ENCODE results near the gene PABPN1. TPM values are rescaled to one million over a fixed set of nuclear protein-coding genes. Genes with fewer than 3 reads are reported as not detected.

PABPN1 gene
- total RNA-seq, 2 experiments from 2014 or later, result 167 to 314 TPM

- Histone ChIP-seq H4K20me1 (ENCODE audit: insufficient read depth, low read length) (no peaks in the 10 kb centered on the region), H2AFZ (ENCODE audit: low read length) (no peak overlapping the region), H3K4me2 (ENCODE audit: low read length) (no peak overlapping the region), H3K36me3 (ENCODE audit: insufficient read depth, low read length) (peaks cover 34% of the 10 kb centered on the region), H3K4me1 (ENCODE audit: insufficient read depth, low read length, poor library complexity, severe bottlenecking) (peaks cover 27% of the 10 kb centered on the region), H3K27ac (ENCODE audit: low read depth, low read length, poor library complexity, severe bottlenecking) (no peak overlapping the region), H3K9me2 (ENCODE audit: insufficient read depth, low read length) (no peaks in the 10 kb centered on the region), H3K4me3 (ENCODE audit: low read depth, low read length, poor library complexity, severe bottlenecking) (no peak overlapping the region), H3K79me2 (ENCODE audit: insufficient read depth, low read depth, low read length) (peaks cover 10% of the 10 kb centered on the region; the same call in 1 of the 2 replicates), H3K9me3 (ENCODE audit: low read length) (no peaks in the 10 kb centered on the region)
- DNase-seq (ENCODE audit: low spot score), result no peak
- ChIA-PET CTCF (ENCODE audit: unreplicated experiment) (no interaction called here), POLR2A (interaction anchor here (1.4 kb wide), 1 partner anchor 24 kb away, joined by 4 read pairs; the partner anchor contains the start of gene PABPN1)
- no TSS peak for BruUV-seq (replicated peaks)
- TF ChIP-seq EZH2phosphoT487 (IDR thresholded peaks at IDR 0.05; ENCODE audit: borderline replicate concordance, low read depth, low read length), result no peak
- no peak for TF ChIP-seq CTCF (conservative IDR thresholded peaks at IDR 0.05; ENCODE audit: low read length)
- intact Hi-C loops (cut with micrococcal nuclease; ENCODE audit: unreplicated experiment), result no loop called here
Measured at GRCh38 chr14:23297096-23297495, 24.2 kb upstream of the PABPN1 start.

- DNase-seq (ENCODE audit: low spot score), result no peak
- no peak overlapping the region for H2AFZ ChIP-seq (ENCODE audit: low read length)
- no TSS peak for BruUV-seq (replicated peaks)
- H3K9me2 ChIP-seq (ENCODE audit: insufficient read depth, low read length), result no peaks in the 10 kb centered on the region
- no peaks in the 10 kb centered on the region for H4K20me1 ChIP-seq (ENCODE audit: insufficient read depth, low read length)
- H3K79me2 ChIP-seq (ENCODE audit: insufficient read depth, low read depth, low read length), result peaks cover 10% of the 10 kb centered on the region; the same call in 1 of the 2 replicates
- TF ChIP-seq EZH2phosphoT487 (IDR thresholded peaks at IDR 0.05; ENCODE audit: borderline replicate concordance, low read depth, low read length) (no peak), CTCF (conservative IDR thresholded peaks at IDR 0.05; ENCODE audit: low read length) (no peak)
- intact Hi-C loops (cut with micrococcal nuclease; ENCODE audit: unreplicated experiment), result no loop called here
- POLR2A ChIA-PET, result interaction anchor here (1.4 kb wide), 1 partner anchor 24 kb away, joined by 4 read pairs; the partner anchor contains the start of gene PABPN1
- H3K36me3 ChIP-seq (ENCODE audit: insufficient read depth, low read length), result peaks cover 34% of the 10 kb centered on the region
- no peak overlapping the region for H3K27ac ChIP-seq (ENCODE audit: low read depth, low read length, poor library complexity, severe bottlenecking)
- no peak overlapping the region for H3K4me2 ChIP-seq (ENCODE audit: low read length)
- H3K4me3 ChIP-seq (ENCODE audit: low read depth, low read length, poor library complexity, severe bottlenecking), result no peak overlapping the region
- peaks cover 27% of the 10 kb centered on the region for H3K4me1 ChIP-seq (ENCODE audit: insufficient read depth, low read length, poor library complexity, severe bottlenecking)
- H3K9me3 ChIP-seq (ENCODE audit: low read length), result no peaks in the 10 kb centered on the region
- CTCF ChIA-PET (ENCODE audit: unreplicated experiment), result interaction anchor here (1.4 kb wide), 1 partner anchor 178 kb away, joined by 3 read pairs; no protein-coding TSS in a partner anchor
Measured at GRCh38 chr14:23297611-23298277, 23.5 kb upstream of the PABPN1 start.
